Measurements from ENCODE around the gene BEND7. TPM values are rescaled to one million over a fixed set of nuclear protein-coding genes. Genes with fewer than 3 reads are reported as not detected.
"Not testable (repeated sequence)": the region's sequence is repeated elsewhere in the genome, so short reads cannot be mapped to it uniquely, and the experiment has no call there.

Gene BEND7
- total and polyA plus RNA-seq, 4 donors, result 5.3 to 38.2 (median 26.0) TPM

DNA sequence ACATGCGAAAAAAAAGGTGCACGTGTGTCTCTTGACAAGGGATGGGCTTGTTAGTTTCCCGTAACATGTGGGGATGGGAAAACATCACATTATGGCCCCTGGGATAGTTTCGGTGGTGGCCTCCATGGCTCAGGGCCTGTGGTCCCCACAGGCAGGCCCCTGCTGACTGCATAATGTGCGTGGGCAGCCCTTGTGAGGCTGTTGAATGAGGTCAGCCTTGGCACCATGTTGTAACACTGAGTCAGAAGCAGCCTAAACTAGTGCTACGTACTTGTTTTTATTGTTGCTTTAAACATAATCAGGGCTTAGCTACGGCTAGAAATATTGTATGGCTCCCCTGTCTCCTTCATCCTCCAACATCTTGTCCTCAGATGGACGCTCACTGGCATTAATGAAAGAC lies 80.6 kb downstream of the BEND7 start:
- WGBS, 2 donors, result 79 to 80% methylated on average over 8 of the region's 8 CpGs
- intact Hi-C loops (cut with DNase I), result loop anchor here in 1 of 2 donors (5.0 kb wide), 1 partner anchor 66 kb away; no protein-coding TSS in a partner anchor

DNA sequence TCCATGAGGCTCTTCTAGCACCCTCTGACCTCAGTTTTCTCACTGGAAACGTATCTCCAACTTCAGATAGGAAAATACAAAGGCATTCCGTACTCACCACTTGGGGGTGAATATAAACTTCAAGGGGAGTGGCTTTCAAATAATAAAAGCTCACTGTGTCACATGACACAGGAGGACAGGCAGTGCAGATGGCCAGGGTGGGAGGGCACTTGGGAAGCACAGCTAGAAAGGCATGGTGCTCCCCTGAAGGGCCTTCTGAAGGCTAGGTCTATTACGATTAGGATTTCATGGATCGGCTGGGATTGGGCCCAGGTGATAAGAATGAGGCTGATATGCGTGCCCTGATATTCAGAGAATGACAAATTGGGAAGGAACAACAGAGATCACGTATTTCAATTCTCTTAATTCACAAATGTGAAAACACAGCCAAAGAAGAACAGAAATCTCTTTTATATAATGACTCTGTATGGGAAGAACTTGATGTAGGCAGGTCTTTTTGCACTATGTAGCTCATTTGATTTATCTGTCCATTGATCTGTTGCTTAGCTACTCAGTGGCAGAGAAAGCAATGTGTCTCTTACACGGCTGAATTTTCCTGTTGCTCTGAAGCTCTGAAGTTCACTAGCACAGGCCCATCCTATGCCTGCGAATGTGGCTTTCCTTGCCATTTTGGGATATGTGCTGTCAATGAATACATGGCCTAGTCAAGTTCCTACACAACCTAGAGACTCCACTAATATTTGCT lies 83.0 kb downstream of the BEND7 start:
- Histone ChIP-seq H3K27ac (ENCODE audit: low read depth in 1 of 2, low read length in 2 of 2) (no peak overlapping the region), H3K36me3 (ENCODE audit: control insufficient read depth in 1 of 2, insufficient read depth in 2 of 2, low read length in 1 of 2) (peaks cover 4% of the 10 kb centered on the region in 2 donors), H3K4me1 (ENCODE audit: control insufficient read depth in 1 of 2, insufficient read depth in 2 of 2, low read length in 2 of 2) (no peaks in the 10 kb centered on the region), H3K9me3 (ENCODE audit: control insufficient read depth, low read length) (no peaks in the 10 kb centered on the region), H3K4me3 (ENCODE audit: low read length in 2 of 2) (no peak overlapping the region), H3K27me3 (ENCODE audit: control insufficient read depth in 1 of 2, insufficient read depth in 2 of 2, low read length in 1 of 2) (no peaks in the 10 kb centered on the region)
- intact Hi-C loops (cut with DNase I), result loop anchor here in 1 of 2 donors (5.0 kb wide), 1 partner anchor 64 kb away; no protein-coding TSS in a partner anchor
- no peak for DNase-seq
- WGBS, 2 donors, result 93 to 95% methylated on average over 8 of the region's 8 CpGs
- no peak for ATAC-seq (ENCODE audit: low FRiP score)

More for the DNA sequence above, 80.6 kb downstream of the BEND7 start:
- Histone ChIP-seq H3K4me3 (ENCODE audit: low read length in 2 of 2) (no peak overlapping the region), H3K4me1 (ENCODE audit: control insufficient read depth in 1 of 2, insufficient read depth in 2 of 2, low read length in 2 of 2) (no peaks in the 10 kb centered on the region), H3K9me3 (ENCODE audit: control insufficient read depth, low read length) (no peaks in the 10 kb centered on the region), H3K27me3 (ENCODE audit: control insufficient read depth in 1 of 2, insufficient read depth in 2 of 2, low read length in 1 of 2) (no peaks in the 10 kb centered on the region), H3K27ac (ENCODE audit: low read depth in 1 of 2, low read length in 2 of 2) (no peak overlapping the region), H3K36me3 (ENCODE audit: control insufficient read depth in 1 of 2, insufficient read depth in 2 of 2, low read length in 1 of 2) (peaks cover 4 to 6% of the 10 kb centered on the region in 2 donors)
- DNase-seq (no peak), ATAC-seq (ENCODE audit: low FRiP score) (no peak)

DNA sequence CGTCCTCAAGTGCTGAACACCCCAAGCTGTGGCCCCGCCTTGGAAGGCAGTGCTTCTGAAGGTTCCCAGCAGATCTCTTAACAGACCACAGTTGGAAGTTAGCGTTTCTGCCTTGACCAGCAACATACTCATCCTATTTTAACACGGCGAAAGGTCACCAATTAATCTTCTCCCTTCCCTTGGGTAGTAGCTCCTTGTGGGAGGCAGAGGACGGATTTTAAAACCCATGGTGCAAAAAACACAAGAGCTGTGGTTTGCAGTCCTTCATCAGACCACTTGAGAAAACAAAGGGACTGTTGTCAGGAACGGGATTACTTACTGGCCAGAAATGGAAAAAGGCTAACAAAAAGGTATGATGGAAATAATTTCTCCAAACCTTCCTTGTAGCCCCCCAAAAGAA lies 87.3 kb downstream of the BEND7 start:
- Histone ChIP-seq H3K9me3 (ENCODE audit: control insufficient read depth, low read length) (no peaks in the 10 kb centered on the region), H3K27ac (ENCODE audit: low read depth in 1 of 2, low read length in 2 of 2) (no peak overlapping the region), H3K4me1 (ENCODE audit: control insufficient read depth in 1 of 2, insufficient read depth in 2 of 2, low read length in 2 of 2) (no peaks in the 10 kb centered on the region), H3K4me3 (ENCODE audit: low read length in 2 of 2) (no peak overlapping the region), H3K27me3 (ENCODE audit: control insufficient read depth in 1 of 2, insufficient read depth in 2 of 2, low read length in 1 of 2) (no peaks in the 10 kb centered on the region), H3K36me3 (ENCODE audit: control insufficient read depth in 1 of 2, insufficient read depth in 2 of 2, low read length in 1 of 2) (peaks cover 0 to 2% of the 10 kb centered on the region in 2 donors)
- WGBS, 2 donors, result 81 to 87% methylated on average over 7 of the region's 7 CpGs
- DNase-seq, result no peak
- intact Hi-C loops (cut with DNase I), result loop anchor here in 1 of 2 donors (5.0 kb wide), 1 partner anchor 69 kb away; no protein-coding TSS in a partner anchor
- ATAC-seq (ENCODE audit: low FRiP score), result no peak

DNA sequence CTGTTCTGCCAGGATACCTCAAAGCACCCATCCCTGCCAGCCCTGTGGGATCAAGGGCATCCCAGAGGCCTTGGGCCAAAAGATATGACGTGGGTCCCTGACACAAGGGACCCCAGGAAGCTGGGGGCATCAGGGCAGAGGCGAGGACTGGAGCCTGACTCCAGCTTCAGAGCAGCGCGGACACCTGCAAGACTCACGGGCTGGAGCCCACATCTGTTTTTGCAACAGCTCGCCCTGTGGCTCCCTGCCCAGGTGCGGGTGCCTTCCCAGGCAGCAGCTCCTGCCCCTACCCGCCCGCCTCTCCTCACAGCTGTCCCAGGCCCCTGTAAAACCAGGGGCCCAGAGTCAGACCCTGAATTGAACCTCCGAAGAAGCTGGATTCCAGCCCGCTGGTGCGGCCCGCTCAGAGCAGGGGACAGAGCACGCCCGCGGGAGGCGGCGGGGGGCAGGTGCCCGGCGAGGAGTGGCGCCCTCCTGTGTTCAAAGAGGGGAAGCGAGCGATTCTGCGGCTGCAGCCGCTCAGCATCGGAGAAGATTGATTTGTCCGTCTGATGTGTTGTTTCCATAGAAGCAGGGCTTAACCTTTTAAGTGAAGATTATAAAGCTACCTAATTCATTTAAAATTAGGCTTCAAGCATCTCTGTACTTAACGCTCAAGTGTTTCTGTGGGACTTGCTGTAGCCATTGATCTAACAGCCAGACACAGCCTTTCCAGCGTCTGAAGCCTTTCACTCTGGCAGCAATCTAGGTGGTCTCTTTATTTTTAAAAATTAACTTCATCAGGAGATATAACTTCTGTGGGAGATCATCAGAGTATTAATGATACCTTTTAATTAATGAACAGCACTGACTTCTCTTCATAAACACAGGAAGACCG lies 88.4 kb downstream of the BEND7 start:
- intact Hi-C loops (cut with DNase I), result loop anchor here in 1 of 2 donors (5.0 kb wide), 1 partner anchor 68 kb away; no protein-coding TSS in a partner anchor
- H3K36me3 ChIP-seq (ENCODE audit: control insufficient read depth in 1 of 2, insufficient read depth in 2 of 2, low read length in 1 of 2), result no peaks in the 10 kb centered on the region
- H3K27me3 ChIP-seq (ENCODE audit: control insufficient read depth in 1 of 2, insufficient read depth in 2 of 2, low read length in 1 of 2), result no peaks in the 10 kb centered on the region
- H3K9me3 ChIP-seq (ENCODE audit: control insufficient read depth, low read length), result no peaks in the 10 kb centered on the region
- DNase-seq, result peak; percentile 61 to 87
- ATAC-seq (ENCODE audit: low FRiP score), result peak; percentile 83
- WGBS, 2 donors, result 5 to 7% methylated on average over 29 to 30 of the region's 30 CpGs
- no peaks in the 10 kb centered on the region for H3K4me1 ChIP-seq (ENCODE audit: control insufficient read depth in 1 of 2, insufficient read depth in 2 of 2, low read length in 2 of 2)
- H3K27ac ChIP-seq (ENCODE audit: low read depth in 1 of 2, low read length in 2 of 2), result no peak overlapping the region
- H3K4me3 ChIP-seq (ENCODE audit: low read length in 2 of 2), result peak overlapping the region in 1 of 2 donors; percentile 16

DNA sequence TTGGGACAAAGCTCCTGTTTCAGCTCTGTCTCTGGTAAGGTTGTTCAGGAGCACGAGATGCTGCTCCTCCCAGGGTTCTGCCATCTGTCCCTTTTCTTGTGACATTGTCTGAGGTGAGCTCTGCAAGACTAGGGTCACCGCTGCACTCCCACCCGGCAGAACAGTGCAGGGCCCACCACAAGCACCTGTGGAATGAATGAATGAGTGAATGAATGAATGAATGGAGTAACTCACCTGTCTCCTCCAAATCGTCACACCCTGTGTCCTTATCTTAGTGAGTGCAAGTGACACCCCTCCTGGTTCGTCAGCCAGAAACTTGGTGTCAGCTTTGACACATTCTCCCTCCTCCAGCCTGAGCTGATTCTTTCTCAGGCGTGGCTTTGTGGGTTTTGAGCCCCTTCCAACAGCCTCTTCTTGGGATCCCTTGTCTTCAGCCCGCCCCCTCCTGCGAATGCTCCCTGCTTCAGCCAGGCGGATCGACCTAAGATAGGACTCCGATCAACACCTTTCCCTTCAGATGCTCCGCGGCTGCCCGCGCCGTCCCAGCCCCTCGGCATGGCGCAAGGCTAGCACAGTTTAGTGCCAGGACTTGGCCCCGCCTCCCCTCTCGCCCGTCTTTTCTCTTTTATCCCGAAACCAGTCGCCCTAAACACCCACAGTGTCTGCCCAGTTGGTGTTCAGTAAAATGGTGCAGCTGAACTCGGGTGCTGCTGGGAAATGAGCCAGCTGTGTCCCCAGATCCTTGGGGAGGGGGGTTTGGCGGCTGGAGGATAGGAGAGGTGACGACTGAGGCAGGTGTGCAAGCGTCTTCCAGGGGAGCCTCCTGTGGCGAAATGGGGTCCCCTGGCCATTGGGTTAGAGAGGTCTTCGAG lies 89.3 kb downstream of the BEND7 start:
- Histone ChIP-seq H3K27me3 (ENCODE audit: control insufficient read depth in 1 of 2, insufficient read depth in 2 of 2, low read length in 1 of 2) (no peaks in the 10 kb centered on the region), H3K36me3 (ENCODE audit: control insufficient read depth in 1 of 2, insufficient read depth in 2 of 2, low read length in 1 of 2) (no peaks in the 10 kb centered on the region), H3K4me3 (ENCODE audit: low read length in 2 of 2) (no peak overlapping the region), H3K27ac (ENCODE audit: low read depth in 1 of 2, low read length in 2 of 2) (no peak overlapping the region), H3K4me1 (ENCODE audit: control insufficient read depth in 1 of 2, insufficient read depth in 2 of 2, low read length in 2 of 2) (no peaks in the 10 kb centered on the region), H3K9me3 (ENCODE audit: control insufficient read depth, low read length) (no peaks in the 10 kb centered on the region)
- peak in 1 of 2 donors; percentile 78 for DNase-seq
- peak; percentile 39 for ATAC-seq (ENCODE audit: low FRiP score)
- intact Hi-C loops (cut with DNase I), result loop anchor here in 1 of 2 donors (5.0 kb wide), 1 partner anchor 67 kb away; no protein-coding TSS in a partner anchor
- WGBS, 2 donors, result 13% methylated on average over 29 of the region's 29 CpGs

DNA sequence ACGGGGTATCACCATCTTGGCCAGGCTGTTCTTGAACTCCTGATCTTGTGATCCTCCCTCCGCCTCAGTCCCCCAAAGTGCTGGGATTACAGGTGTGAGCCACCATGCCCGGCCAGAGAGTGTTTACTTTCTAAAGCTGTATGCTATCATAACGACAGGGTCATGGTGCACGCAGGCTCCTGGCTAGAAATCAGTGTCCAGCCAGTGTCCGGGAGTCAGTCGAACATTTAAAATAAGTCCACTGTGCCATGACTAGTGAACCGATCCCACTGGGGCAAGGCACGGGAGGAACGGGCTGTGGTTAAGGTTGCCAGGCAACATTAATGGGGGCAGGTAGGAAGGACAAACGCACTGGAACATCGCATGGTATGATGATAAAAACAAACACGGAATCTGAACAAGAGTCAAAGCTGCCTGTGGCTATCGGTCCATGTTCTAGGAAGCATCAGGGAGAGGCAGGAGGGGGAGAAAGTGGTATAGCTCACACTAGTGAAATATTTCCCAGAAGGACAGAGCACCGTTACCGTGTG lies 91.7 kb downstream of the BEND7 start:
- no peaks in the 10 kb centered on the region for H3K27me3 ChIP-seq (ENCODE audit: control insufficient read depth in 1 of 2, insufficient read depth in 2 of 2, low read length in 1 of 2)
- H3K4me1 ChIP-seq (ENCODE audit: control insufficient read depth in 1 of 2, insufficient read depth in 2 of 2, low read length in 2 of 2), result no peaks in the 10 kb centered on the region
- DNase-seq, result no peak
- intact Hi-C loops (cut with DNase I), result no loop called here
- no peaks in the 10 kb centered on the region for H3K36me3 ChIP-seq (ENCODE audit: control insufficient read depth in 1 of 2, insufficient read depth in 2 of 2, low read length in 1 of 2)
- no peak overlapping the region for H3K27ac ChIP-seq (ENCODE audit: low read depth in 1 of 2, low read length in 2 of 2)
- H3K4me3 ChIP-seq (ENCODE audit: low read length in 2 of 2), result no peak overlapping the region
- ATAC-seq (ENCODE audit: low FRiP score), result no peak
- 67 to 71% methylated on average over 16 of the region's 16 CpGs for WGBS, 2 donors
- no peaks in the 10 kb centered on the region for H3K9me3 ChIP-seq (ENCODE audit: control insufficient read depth, low read length)

DNA sequence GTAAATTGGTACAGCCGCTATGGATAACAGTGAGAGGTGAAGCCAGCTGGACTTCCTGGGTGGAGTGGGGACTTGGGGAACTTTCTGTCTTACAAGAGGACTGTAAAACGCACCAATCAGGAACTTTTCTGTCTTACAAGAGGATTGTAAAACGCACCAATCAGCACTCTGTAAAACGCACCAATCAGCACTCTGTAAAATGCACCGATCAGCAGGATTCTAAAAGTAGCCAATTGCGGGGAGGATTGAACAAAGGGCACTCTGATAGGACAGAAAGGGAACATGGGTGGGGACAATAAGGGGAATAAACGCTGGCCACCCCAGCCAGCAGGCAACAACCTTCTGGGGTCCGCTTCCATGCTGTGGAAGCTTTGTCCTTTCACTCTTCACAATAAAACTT lies 100.9 kb downstream of the BEND7 start:
- DNase-seq; H3K4me1 ChIP-seq (ENCODE audit: control insufficient read depth in 1 of 2, insufficient read depth in 2 of 2, low read length in 2 of 2); intact Hi-C loops (cut with DNase I); H3K36me3 ChIP-seq (ENCODE audit: control insufficient read depth in 1 of 2, insufficient read depth in 2 of 2, low read length in 1 of 2); ATAC-seq (ENCODE audit: low FRiP score); H3K27ac ChIP-seq (ENCODE audit: low read depth in 1 of 2, low read length in 2 of 2); H3K27me3 ChIP-seq (ENCODE audit: control insufficient read depth in 1 of 2, insufficient read depth in 2 of 2, low read length in 1 of 2); H3K9me3 ChIP-seq (ENCODE audit: control insufficient read depth, low read length); H3K4me3 ChIP-seq (ENCODE audit: low read length in 2 of 2): not testable (repeated sequence)
- WGBS, 2 donors, result 91 to 93% methylated on average over 8 of the region's 8 CpGs

DNA sequence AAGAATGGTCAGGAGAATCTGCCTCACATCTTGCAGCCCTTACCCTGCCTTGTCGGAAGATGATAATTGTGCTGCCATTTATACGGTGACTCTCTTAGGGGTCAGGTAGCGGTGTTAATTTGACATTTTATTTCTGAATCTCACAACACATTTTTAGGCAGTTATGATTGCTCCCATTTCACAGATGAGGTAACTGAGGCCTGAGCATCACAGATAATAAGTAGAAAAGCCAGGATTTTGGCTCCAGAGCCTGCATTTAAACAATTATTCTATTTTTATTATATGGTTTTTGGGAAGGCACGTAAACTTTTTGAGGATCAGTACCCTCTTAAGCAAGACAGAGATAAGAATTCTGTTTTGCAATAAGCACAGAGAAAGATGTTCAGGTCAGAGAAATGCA lies 103.4 kb downstream of the BEND7 start:
- H3K4me1 ChIP-seq (ENCODE audit: control insufficient read depth in 1 of 2, insufficient read depth in 2 of 2, low read length in 2 of 2), result no peaks in the 10 kb centered on the region
- H3K36me3 ChIP-seq (ENCODE audit: control insufficient read depth in 1 of 2, insufficient read depth in 2 of 2, low read length in 1 of 2), result no peaks in the 10 kb centered on the region
- no peak overlapping the region for H3K4me3 ChIP-seq (ENCODE audit: low read length in 2 of 2)
- H3K27ac ChIP-seq (ENCODE audit: low read depth in 1 of 2, low read length in 2 of 2), result no peak overlapping the region
- 46 to 72% methylated on average over 4 of the region's 4 CpGs for WGBS, 2 donors
- no peak for ATAC-seq (ENCODE audit: low FRiP score)
- DNase-seq, result no peak
- intact Hi-C loops (cut with DNase I), result no loop called here
- no peaks in the 10 kb centered on the region for H3K27me3 ChIP-seq (ENCODE audit: control insufficient read depth in 1 of 2, insufficient read depth in 2 of 2, low read length in 1 of 2)
- H3K9me3 ChIP-seq (ENCODE audit: control insufficient read depth, low read length), result peaks cover 4% of the 10 kb centered on the region

Measured in aorta (tissue), 5 donors.